SU-DHL-6 (cell line): ENCODE data around the gene N4BP2.

ENCODE experiments used
- EZH2phosphoT487 ChIP-seq: fragments of 200-600 bp; sonication (generic), shearing (Covaris generic); conservative IDR thresholded peaks from 2 replicates; pipeline ENCODE4 v1.6.1; 2018; ENCODE audit warnings: mild to moderate bottlenecking, antibody characterized with exemption, low read length, moderate library complexity, mixed read lengths
- TF ChIP-seq, protein P1 (sequence below): fragments of 200-600 bp; sonication (generic); IDR thresholded peaks from one replicate; pipeline ENCODE4 v1.5.1; 2017; ENCODE audit warnings: antibody characterized with exemption, mild to moderate bottlenecking, low read length, moderate library complexity; ENCODE audit not compliant: insufficient read depth, poor library complexity, severe bottlenecking

DNA sequence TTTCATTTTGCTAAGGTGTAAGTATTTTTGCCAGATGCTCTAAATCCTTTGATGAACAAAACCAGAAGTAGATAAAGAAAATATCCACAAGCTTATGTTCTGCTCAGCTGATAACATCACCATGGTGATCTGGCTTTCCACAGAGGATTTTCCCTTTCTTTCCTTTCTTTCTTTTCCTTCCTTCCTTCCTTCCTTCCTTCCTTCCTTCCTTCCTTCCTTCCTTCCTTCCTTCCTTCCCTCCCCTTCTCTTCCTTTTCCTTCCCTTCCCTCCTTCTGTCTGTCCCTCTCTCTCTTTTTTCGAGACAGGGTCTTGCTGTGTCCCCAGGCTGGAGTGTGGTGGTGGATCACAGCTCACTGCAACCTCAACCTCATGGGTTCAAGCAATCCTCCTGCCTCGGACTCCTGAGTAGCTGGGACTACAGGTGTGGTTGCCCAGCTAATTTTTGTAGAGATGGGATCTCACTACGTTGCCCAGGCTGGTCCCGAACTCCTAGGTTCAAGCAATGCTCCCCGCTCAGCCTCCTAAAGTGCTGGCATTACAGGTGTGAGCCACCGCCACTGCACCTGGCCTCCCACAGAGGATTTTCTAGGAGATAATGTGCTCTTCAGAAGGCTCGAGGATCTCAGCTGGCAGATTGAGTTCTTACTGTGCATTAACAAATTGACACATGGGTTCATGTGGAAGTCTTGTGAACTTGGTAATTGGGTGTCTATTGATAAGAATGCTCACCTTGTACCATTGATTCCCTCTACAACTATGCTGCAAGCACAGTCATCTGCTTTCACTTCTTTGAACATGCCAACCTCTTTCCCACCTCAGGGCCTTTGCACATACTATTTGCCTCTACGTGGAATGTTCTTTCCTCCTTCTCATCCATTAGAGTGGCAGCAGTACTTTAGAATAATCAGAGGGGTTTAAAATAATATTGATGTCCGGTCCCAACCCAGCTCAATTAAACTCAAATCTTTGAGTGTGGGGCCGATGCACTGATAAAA, 138.8 kb downstream of the N4BP2 start:
- TF ChIP-seq, protein P1, sequence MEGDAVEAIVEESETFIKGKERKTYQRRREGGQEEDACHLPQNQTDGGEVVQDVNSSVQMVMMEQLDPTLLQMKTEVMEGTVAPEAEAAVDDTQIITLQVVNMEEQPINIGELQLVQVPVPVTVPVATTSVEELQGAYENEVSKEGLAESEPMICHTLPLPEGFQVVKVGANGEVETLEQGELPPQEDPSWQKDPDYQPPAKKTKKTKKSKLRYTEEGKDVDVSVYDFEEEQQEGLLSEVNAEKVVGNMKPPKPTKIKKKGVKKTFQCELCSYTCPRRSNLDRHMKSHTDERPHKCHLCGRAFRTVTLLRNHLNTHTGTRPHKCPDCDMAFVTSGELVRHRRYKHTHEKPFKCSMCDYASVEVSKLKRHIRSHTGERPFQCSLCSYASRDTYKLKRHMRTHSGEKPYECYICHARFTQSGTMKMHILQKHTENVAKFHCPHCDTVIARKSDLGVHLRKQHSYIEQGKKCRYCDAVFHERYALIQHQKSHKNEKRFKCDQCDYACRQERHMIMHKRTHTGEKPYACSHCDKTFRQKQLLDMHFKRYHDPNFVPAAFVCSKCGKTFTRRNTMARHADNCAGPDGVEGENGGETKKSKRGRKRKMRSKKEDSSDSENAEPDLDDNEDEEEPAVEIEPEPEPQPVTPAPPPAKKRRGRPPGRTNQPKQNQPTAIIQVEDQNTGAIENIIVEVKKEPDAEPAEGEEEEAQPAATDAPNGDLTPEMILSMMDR: no peak
- TF ChIP-seq EZH2phosphoT487: no peak
